A549 (cell line): Measurements from ENCODE around the gene MAST2.

Experiments used
- CEBPB ChIP-seq, 2 experiments: fragments of >200 bp in 1 of 2; sonication (Bioruptor Twin) in 1 of 2; formaldehyde crosslinking in 1 of 2; IDR thresholded peaks; 2 replicates each; pipeline ENCODE4 v1.6.1; 2012 to 2016
- CHD4 ChIP-seq: fragments of 200-600 bp; sonication (generic); IDR thresholded peaks from 2 replicates; pipeline ENCODE4 v1.6.1; 2016; ENCODE audit warnings: antibody characterized with exemption, mild to moderate bottlenecking, borderline replicate concordance
- POLR2A ChIP-seq: IDR thresholded peaks from 2 replicates; pipeline ENCODE4 v1.6.1; 2012; ENCODE audit warnings: mild to moderate bottlenecking, low read length
- ZFP36 ChIP-seq: fragments of 450-650 bp; IDR thresholded peaks from 2 replicates; pipeline ENCODE4 v1.6.1; 2014; ENCODE audit warnings: borderline replicate concordance; ENCODE audit not compliant: partially characterized antibody
- TF ChIP-seq, protein P1 (sequence below): fragments of >200 bp; sonication (Bioruptor Twin); formaldehyde crosslinking; IDR thresholded peaks from 3 replicates; pipeline ENCODE4 v1.5.1; 2016
- TF ChIP-seq, protein P2 (sequence below): IDR thresholded peaks from 2 replicates; pipeline ENCODE4 v1.6.1; 2012
- TF ChIP-seq, protein P3 (sequence below): fragments of 450-650 bp; IDR thresholded peaks from 2 replicates; pipeline ENCODE4 v1.6.1; 2014; ENCODE audit warnings: antibody characterized with exemption
- TF ChIP-seq, protein P4 (sequence below): fragments of 250-450 bp; sonication (Bioruptor Pico); IDR thresholded peaks from 2 replicates; pipeline ENCODE4 v1.5.0; 2021; ENCODE audit warnings: mild to moderate bottlenecking, moderate library complexity, borderline replicate concordance

DNA sequence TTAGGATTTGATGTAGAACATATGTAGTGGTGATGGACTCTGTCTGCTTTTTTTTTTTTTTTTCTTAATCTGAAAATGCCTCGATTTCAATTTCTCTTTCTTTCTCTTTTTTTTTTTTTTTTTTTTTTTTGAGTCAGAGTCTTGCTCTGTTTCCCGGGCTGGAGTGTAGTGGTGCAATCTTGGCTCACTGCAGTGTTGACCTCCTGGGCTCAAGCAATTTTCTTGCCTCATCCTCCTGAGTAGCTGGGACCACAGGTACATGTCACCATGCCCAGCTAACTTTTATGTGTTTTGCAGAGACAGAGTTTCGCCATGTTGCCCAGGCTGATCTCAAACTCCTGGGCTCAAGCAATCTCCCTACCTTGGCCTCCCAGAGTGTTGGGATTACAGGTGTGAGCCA lies 17.4 kb downstream of the MAST2 start:
- TF ChIP-seq POLR2A (no peak), ZFP36 (no peak), CEBPB (IDR thresholded peaks at IDR 0.05) (no peak), CHD4 (no peak)
- TF ChIP-seq, protein P1, sequence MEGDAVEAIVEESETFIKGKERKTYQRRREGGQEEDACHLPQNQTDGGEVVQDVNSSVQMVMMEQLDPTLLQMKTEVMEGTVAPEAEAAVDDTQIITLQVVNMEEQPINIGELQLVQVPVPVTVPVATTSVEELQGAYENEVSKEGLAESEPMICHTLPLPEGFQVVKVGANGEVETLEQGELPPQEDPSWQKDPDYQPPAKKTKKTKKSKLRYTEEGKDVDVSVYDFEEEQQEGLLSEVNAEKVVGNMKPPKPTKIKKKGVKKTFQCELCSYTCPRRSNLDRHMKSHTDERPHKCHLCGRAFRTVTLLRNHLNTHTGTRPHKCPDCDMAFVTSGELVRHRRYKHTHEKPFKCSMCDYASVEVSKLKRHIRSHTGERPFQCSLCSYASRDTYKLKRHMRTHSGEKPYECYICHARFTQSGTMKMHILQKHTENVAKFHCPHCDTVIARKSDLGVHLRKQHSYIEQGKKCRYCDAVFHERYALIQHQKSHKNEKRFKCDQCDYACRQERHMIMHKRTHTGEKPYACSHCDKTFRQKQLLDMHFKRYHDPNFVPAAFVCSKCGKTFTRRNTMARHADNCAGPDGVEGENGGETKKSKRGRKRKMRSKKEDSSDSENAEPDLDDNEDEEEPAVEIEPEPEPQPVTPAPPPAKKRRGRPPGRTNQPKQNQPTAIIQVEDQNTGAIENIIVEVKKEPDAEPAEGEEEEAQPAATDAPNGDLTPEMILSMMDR, result no peak
- TF ChIP-seq, protein P2, sequence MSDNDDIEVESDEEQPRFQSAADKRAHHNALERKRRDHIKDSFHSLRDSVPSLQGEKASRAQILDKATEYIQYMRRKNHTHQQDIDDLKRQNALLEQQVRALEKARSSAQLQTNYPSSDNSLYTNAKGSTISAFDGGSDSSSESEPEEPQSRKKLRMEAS, result no peak
- TF ChIP-seq, protein P3, sequence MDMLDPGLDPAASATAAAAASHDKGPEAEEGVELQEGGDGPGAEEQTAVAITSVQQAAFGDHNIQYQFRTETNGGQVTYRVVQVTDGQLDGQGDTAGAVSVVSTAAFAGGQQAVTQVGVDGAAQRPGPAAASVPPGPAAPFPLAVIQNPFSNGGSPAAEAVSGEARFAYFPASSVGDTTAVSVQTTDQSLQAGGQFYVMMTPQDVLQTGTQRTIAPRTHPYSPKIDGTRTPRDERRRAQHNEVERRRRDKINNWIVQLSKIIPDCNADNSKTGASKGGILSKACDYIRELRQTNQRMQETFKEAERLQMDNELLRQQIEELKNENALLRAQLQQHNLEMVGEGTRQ, result no peak
- TF ChIP-seq, protein P4, sequence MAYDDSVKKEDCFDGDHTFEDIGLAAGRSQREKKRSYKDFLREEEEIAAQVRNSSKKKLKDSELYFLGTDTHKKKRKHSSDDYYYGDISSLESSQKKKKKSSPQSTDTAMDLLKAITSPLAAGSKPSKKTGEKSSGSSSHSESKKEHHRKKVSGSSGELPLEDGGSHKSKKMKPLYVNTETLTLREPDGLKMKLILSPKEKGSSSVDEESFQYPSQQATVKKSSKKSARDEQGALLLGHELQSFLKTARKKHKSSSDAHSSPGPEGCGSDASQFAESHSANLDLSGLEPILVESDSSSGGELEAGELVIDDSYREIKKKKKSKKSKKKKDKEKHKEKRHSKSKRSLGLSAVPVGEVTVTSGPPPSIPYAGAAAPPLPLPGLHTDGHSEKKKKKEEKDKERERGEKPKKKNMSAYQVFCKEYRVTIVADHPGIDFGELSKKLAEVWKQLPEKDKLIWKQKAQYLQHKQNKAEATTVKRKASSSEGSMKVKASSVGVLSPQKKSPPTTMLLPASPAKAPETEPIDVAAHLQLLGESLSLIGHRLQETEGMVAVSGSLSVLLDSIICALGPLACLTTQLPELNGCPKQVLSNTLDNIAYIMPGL, result no peak
